SK-N-SH (cell line): ENCODE results near the gene FBN1. TPM values are rescaled to one million over a fixed set of nuclear protein-coding genes. Genes with fewer than 3 reads are reported as not detected.

Experiments
- CTCF ChIA-PET: fragments of 300-600, 350-600 bp; formaldehyde crosslinking; extraction: SDS; loops from one replicate; lab custom pipeline; 2021; lab: Yijun Ruan, JAX
- POLR2A ChIA-PET: fragments of 350-600 bp; sonication (Branson Sonifier 250); formaldehyde crosslinking; extraction: SDS; loops from one replicate; lab custom pipeline; 2020; ENCODE audit warnings: antibody characterized with exemption, inconsistent platforms; lab: Yijun Ruan, JAX
- DNase-seq: peaks from one replicate; pipeline ENCODE4 v3.0.0; 2012
- H2AFZ ChIP-seq: fragments of 200-600 bp; sonication (generic); 2 replicates; pipeline ENCODE4 v1.8.1; 2016; ENCODE audit warnings: antibody characterized with exemption, mild to moderate bottlenecking, low read depth
- H3F3A ChIP-seq: fragments of 200-600 bp; sonication (generic); replicated peaks from 2 replicates; pipeline ENCODE3; 2016; ENCODE audit warnings: antibody characterized with exemption, mild to moderate bottlenecking; ENCODE audit not compliant: insufficient read depth
- H3K27ac ChIP-seq, 2 experiments: fragments of 200-500 bp in 1 of 2; fragments of 200-600 bp in 1 of 2; sonication (Bioruptor generic) in 1 of 2; sonication (generic), shearing (Covaris generic) in 1 of 2; 2 replicates each; pipeline versions ENCODE4 v1.5.1 to v1.6.1; 2014 to 2016; ENCODE audit warnings: low read depth in 2 of 2, inconsistent platforms in 1 of 2, low read length in 1 of 2, mild to moderate bottlenecking in 1 of 2, mixed read lengths in 1 of 2
- H3K27me3 ChIP-seq: fragments of 200-600 bp; sonication (generic), shearing (Covaris generic); 2 replicates; pipeline ENCODE4 v1.6.1; 2016; ENCODE audit warnings: mixed run types; ENCODE audit not compliant: insufficient read depth
- H3K36me3 ChIP-seq, 2 experiments: fragments of 200-500 bp in 1 of 2; fragments of 200-600 bp in 1 of 2; sonication (Bioruptor generic) in 1 of 2; sonication (generic) in 1 of 2; replicated peaks in 1 of 2; 2 replicates each; pipeline versions ENCODE3 to v1.5.1; 2014 to 2016; ENCODE audit warnings: low read length in 1 of 2, mild to moderate bottlenecking in 1 of 2; ENCODE audit not compliant: insufficient read depth in 2 of 2, control insufficient read depth in 1 of 2
- H3K4me1 ChIP-seq, 2 experiments: fragments of 200-500 bp in 1 of 2; fragments of 200-600 bp in 1 of 2; sonication (Bioruptor generic) in 1 of 2; sonication (generic), shearing (Covaris generic) in 1 of 2; 2 replicates each; pipeline versions ENCODE4 v1.5.1 to v1.6.1; 2014 to 2016; ENCODE audit warnings: low read depth in 1 of 2, low read length in 1 of 2, mixed run types in 1 of 2; ENCODE audit not compliant: insufficient read depth in 2 of 2, control insufficient read depth in 1 of 2
- H3K4me2 ChIP-seq: fragments of 200-600 bp; sonication (generic), shearing (Covaris generic); 2 replicates; pipeline ENCODE4 v1.6.1; 2017; ENCODE audit warnings: mixed run types
- H3K4me3 ChIP-seq, 2 experiments: fragments of 200-500 bp in 1 of 2; fragments of 200-600 bp in 1 of 2; sonication (Bioruptor generic) in 1 of 2; sonication (generic), shearing (Covaris generic) in 1 of 2; 2 replicates each; pipeline versions ENCODE4 v1.5.1 to v1.8.1; 2014 to 2016; ENCODE audit warnings: low read depth in 2 of 2, inconsistent platforms in 1 of 2, low read length in 1 of 2, mild to moderate bottlenecking in 1 of 2, mixed read lengths in 1 of 2, moderate library complexity in 1 of 2
- H3K79me2 ChIP-seq: fragments of 200-600 bp; sonication (generic); 2 replicates; pipeline ENCODE4 v1.8.1; 2017; ENCODE audit warnings: mild to moderate bottlenecking; ENCODE audit not compliant: insufficient read depth
- H3K9ac ChIP-seq: fragments of 200-600 bp; sonication (generic); 2 replicates; pipeline ENCODE4 v1.6.1; 2017; ENCODE audit warnings: mixed run types
- H3K9me2 ChIP-seq: fragments of 200-600 bp; sonication (generic); 2 replicates; pipeline ENCODE4 v1.6.1; 2017; ENCODE audit warnings: mixed run types
- H3K9me3 ChIP-seq: fragments of 200-600 bp; sonication (generic); 2 replicates; pipeline ENCODE4 v1.6.1; 2017; ENCODE audit warnings: mixed run types, mild to moderate bottlenecking, moderate library complexity
- H4K20me1 ChIP-seq: fragments of 200-600 bp; sonication (generic); 2 replicates; pipeline ENCODE4 v1.6.1; 2017; ENCODE audit warnings: mild to moderate bottlenecking, mixed run types; ENCODE audit not compliant: insufficient read depth
- CHD2 ChIP-seq: fragments of 150-350 bp; IDR thresholded peaks from 2 replicates; pipeline ENCODE4 v1.6.1; 2018; ENCODE audit warnings: low read length; ENCODE audit not compliant: partially characterized antibody
- ELF1 ChIP-seq: IDR thresholded peaks from 2 replicates; pipeline ENCODE4 v1.4.0; 2012
- EZH2phosphoT487 ChIP-seq: fragments of 200-600 bp; sonication (generic); IDR thresholded peaks from 2 replicates; pipeline ENCODE4 v1.6.1; 2017; ENCODE audit warnings: low read depth, mixed run types, mild to moderate bottlenecking, antibody characterized with exemption, moderate library complexity, borderline replicate concordance
- FOSL2 ChIP-seq: IDR thresholded peaks from 2 replicates; pipeline ENCODE4 v1.4.0; 2012; ENCODE audit warnings: low read depth, mild to moderate bottlenecking, moderate library complexity, borderline replicate concordance
- GABPA ChIP-seq: IDR thresholded peaks from 2 replicates; pipeline ENCODE4 v1.4.0; 2012; ENCODE audit warnings: low read depth, mild to moderate bottlenecking
- NFIC ChIP-seq: IDR thresholded peaks from 2 replicates; pipeline ENCODE4 v1.4.0; 2012; ENCODE audit warnings: borderline replicate concordance
- NRF1 ChIP-seq: IDR thresholded peaks from 2 replicates; pipeline ENCODE4 v1.6.1; 2012; ENCODE audit warnings: low read depth, mild to moderate bottlenecking, low read length
- RCOR1 ChIP-seq: fragments of 150-350 bp; IDR thresholded peaks from 2 replicates; pipeline ENCODE4 v1.6.1; 2017; ENCODE audit warnings: antibody characterized with exemption, low read length
- RFX5 ChIP-seq: IDR thresholded peaks from 2 replicates; pipeline ENCODE4 v1.6.1; 2012; ENCODE audit warnings: mild to moderate bottlenecking, improper control_type of control experiment, low read length
- SIN3A ChIP-seq: IDR thresholded peaks from 2 replicates; pipeline ENCODE4 v1.6.1; 2012; ENCODE audit warnings: low read depth, mild to moderate bottlenecking, low read length, moderate library complexity, borderline replicate concordance
- TEAD4 ChIP-seq: IDR thresholded peaks from 2 replicates; pipeline ENCODE4 v1.4.0; 2012; ENCODE audit warnings: mild to moderate bottlenecking, borderline replicate concordance; ENCODE audit not compliant: insufficient read depth
- YY1 ChIP-seq: IDR thresholded peaks from 2 replicates; pipeline ENCODE4 v1.4.0; 2012; ENCODE audit warnings: low read depth, mild to moderate bottlenecking
- WGBS: methylation state at CpG from one replicate; pipeline ENCODE4 v1.1.6; 2017; ENCODE audit warnings: low lambda C conversion rate; 5-methylcytosine and 5-hydroxymethylcytosine counted together
- polyA plus RNA-seq, 3 experiments: library from polyadenylated mRNA; depleted of rRNA; stranded (reverse); fragments of >200 nt; gene quantifications; 2 replicates each; pipeline ENCODE4 v1.2.3, GENCODE V29; 2012
- TF ChIP-seq, protein P1 (sequence below): fragments of 200-600 bp; sonication (generic); IDR thresholded peaks from 2 replicates; pipeline ENCODE4 v1.6.1; 2017; ENCODE audit warnings: antibody characterized with exemption, mild to moderate bottlenecking, moderate library complexity
- TF ChIP-seq, protein P2 (sequence below): IDR thresholded peaks from 2 replicates; pipeline ENCODE4 v1.6.1; 2012; ENCODE audit warnings: mild to moderate bottlenecking, low read depth, low read length, moderate library complexity
- TF ChIP-seq, protein P3 (sequence below): IDR thresholded peaks from 2 replicates; pipeline ENCODE4 v1.4.0; 2012; ENCODE audit warnings: low read depth, borderline replicate concordance
- TF ChIP-seq, protein P4 (sequence below): IDR thresholded peaks from 2 replicates; pipeline ENCODE4 v1.4.0; 2012; ENCODE audit warnings: low read depth

The FBN1 gene
- polyA plus RNA-seq, 1 of the 3 experiments (the other 2 are of a cell fraction) = 248 TPM

DNA sequence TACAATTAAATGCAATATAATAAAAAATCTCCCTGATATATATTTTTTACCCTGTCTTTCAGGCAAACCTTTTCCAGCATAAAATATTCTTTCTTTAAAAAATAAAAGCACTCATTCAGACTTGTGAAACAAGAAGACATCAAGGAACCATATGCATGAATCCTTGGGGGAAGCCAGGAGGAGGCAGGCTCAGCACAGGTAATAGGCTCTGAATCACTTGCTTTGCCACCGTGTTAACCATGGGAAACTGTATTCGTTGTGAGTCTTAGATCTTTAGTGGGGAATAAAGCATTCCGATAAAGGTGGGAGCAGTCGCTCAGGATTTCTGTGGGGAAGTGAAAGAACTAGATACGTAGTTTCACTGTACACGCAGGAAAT is 42.4 kb downstream of the FBN1 start:
- peak overlapping the region; percentile 12; the same call in 1 of the 2 replicates for H3K9ac ChIP-seq
- TF ChIP-seq, protein P1, sequence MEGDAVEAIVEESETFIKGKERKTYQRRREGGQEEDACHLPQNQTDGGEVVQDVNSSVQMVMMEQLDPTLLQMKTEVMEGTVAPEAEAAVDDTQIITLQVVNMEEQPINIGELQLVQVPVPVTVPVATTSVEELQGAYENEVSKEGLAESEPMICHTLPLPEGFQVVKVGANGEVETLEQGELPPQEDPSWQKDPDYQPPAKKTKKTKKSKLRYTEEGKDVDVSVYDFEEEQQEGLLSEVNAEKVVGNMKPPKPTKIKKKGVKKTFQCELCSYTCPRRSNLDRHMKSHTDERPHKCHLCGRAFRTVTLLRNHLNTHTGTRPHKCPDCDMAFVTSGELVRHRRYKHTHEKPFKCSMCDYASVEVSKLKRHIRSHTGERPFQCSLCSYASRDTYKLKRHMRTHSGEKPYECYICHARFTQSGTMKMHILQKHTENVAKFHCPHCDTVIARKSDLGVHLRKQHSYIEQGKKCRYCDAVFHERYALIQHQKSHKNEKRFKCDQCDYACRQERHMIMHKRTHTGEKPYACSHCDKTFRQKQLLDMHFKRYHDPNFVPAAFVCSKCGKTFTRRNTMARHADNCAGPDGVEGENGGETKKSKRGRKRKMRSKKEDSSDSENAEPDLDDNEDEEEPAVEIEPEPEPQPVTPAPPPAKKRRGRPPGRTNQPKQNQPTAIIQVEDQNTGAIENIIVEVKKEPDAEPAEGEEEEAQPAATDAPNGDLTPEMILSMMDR = peak; percentile 24
- no peak for TF ChIP-seq YY1
- H3K27ac ChIP-seq = peak overlapping the region; percentile 69 to 90; a peak in 3 of 4 replicates
- no peak for DNase-seq
- H2AFZ ChIP-seq = no peak overlapping the region
- 87% methylated on average over 6 of the region's 6 CpGs for WGBS
- no peaks in the 10 kb centered on the region for H3K27me3 ChIP-seq
- ChIA-PET POLR2A (no interaction called here), CTCF (no interaction called here)
- peaks cover 30% of the 10 kb centered on the region for H3F3A ChIP-seq
- H3K4me2 ChIP-seq = peak overlapping the region; percentile 27; the same call in 1 of the 2 replicates
- peaks cover 9% of the 10 kb centered on the region for H4K20me1 ChIP-seq
- H3K9me3 ChIP-seq = no peaks in the 10 kb centered on the region
- H3K4me3 ChIP-seq = no peak overlapping the region
- H3K79me2 ChIP-seq = peaks cover 96% of the 10 kb centered on the region
- H3K36me3 ChIP-seq = peaks cover 46 to 83% of the 10 kb centered on the region in 2 experiments
- no peaks in the 10 kb centered on the region for H3K9me2 ChIP-seq
- H3K4me1 ChIP-seq = peaks cover 12 to 38% of the 10 kb centered on the region in 2 experiments

DNA sequence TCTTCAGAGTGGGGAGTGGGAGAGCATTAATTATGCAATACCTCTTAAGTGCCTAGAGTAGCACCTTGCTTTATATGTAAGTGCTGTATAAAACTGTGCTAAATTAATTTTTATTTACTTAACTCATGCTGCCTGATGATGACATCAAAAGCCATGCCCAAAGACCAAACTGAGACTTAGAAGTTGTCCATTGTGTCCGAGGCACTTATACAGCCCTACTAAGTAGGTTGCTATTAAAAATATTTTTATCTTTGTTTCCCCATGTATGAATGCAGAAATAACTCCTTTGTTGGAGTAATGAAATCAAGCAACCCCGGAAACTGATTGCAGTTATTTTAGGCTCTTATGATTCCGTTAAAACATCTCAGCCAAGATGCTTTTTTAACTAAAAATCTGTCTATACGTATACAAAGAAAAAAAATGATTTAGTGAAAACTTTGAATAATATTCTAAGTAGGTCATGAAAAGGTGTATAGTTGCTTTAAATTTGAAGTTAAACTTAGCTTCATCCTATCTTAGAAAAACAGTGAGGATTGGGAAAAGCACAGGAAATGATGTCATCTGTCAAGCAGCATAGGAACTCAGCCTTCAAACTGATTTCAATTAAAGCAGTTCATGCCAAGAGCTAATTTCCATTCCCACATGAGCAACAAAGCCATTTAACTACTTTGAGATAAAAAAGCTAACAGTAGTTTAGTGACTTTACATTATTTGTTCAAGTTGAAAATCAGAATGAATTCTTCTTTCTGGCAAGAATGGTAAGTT is 43.0 kb downstream of the FBN1 start:
- WGBS = 55% methylated on average over 4 of the region's 4 CpGs
- CTCF ChIA-PET = no interaction called here
- H3K4me1 ChIP-seq = peaks cover 12 to 38% of the 10 kb centered on the region in 2 experiments
- H3K36me3 ChIP-seq = peaks cover 46 to 83% of the 10 kb centered on the region in 2 experiments
- H3K27me3 ChIP-seq = no peaks in the 10 kb centered on the region
- POLR2A ChIA-PET = no interaction called here
- peak overlapping the region; percentile 69 to 90; a peak in 3 of 4 replicates for H3K27ac ChIP-seq
- peak overlapping the region; percentile 21; the same call in 1 of the 2 replicates for H3K9ac ChIP-seq
- H3K4me2 ChIP-seq = peak overlapping the region; percentile 27; the same call in 1 of the 2 replicates
- peaks cover 8% of the 10 kb centered on the region for H4K20me1 ChIP-seq
- H3F3A ChIP-seq = peaks cover 30% of the 10 kb centered on the region
- no peak for DNase-seq
- H3K79me2 ChIP-seq = peaks cover 95% of the 10 kb centered on the region
- H2AFZ ChIP-seq = no peak overlapping the region
- H3K4me3 ChIP-seq = no peak overlapping the region
- H3K9me3 ChIP-seq = no peaks in the 10 kb centered on the region
- H3K9me2 ChIP-seq = no peaks in the 10 kb centered on the region
- TF ChIP-seq NFIC = peak; percentile 65
- no peak for TF ChIP-seq RCOR1
- TF ChIP-seq FOSL2 = peak; percentile 28; the same call in 1 of the 2 replicates
- TF ChIP-seq TEAD4 = no peak
- TF ChIP-seq CHD2 = no peak
- TF ChIP-seq, protein P2, sequence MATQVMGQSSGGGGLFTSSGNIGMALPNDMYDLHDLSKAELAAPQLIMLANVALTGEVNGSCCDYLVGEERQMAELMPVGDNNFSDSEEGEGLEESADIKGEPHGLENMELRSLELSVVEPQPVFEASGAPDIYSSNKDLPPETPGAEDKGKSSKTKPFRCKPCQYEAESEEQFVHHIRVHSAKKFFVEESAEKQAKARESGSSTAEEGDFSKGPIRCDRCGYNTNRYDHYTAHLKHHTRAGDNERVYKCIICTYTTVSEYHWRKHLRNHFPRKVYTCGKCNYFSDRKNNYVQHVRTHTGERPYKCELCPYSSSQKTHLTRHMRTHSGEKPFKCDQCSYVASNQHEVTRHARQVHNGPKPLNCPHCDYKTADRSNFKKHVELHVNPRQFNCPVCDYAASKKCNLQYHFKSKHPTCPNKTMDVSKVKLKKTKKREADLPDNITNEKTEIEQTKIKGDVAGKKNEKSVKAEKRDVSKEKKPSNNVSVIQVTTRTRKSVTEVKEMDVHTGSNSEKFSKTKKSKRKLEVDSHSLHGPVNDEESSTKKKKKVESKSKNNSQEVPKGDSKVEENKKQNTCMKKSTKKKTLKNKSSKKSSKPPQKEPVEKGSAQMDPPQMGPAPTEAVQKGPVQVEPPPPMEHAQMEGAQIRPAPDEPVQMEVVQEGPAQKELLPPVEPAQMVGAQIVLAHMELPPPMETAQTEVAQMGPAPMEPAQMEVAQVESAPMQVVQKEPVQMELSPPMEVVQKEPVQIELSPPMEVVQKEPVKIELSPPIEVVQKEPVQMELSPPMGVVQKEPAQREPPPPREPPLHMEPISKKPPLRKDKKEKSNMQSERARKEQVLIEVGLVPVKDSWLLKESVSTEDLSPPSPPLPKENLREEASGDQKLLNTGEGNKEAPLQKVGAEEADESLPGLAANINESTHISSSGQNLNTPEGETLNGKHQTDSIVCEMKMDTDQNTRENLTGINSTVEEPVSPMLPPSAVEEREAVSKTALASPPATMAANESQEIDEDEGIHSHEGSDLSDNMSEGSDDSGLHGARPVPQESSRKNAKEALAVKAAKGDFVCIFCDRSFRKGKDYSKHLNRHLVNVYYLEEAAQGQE = no peak
- TF ChIP-seq, protein P3, sequence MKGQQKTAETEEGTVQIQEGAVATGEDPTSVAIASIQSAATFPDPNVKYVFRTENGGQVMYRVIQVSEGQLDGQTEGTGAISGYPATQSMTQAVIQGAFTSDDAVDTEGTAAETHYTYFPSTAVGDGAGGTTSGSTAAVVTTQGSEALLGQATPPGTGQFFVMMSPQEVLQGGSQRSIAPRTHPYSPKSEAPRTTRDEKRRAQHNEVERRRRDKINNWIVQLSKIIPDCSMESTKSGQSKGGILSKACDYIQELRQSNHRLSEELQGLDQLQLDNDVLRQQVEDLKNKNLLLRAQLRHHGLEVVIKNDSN = no peak
- TF ChIP-seq ELF1 = no peak
- no peak for TF ChIP-seq YY1
- TF ChIP-seq GABPA = peak; percentile 22; the same call in 1 of the 2 replicates
- TF ChIP-seq NRF1 = no peak
- TF ChIP-seq, protein P4, sequence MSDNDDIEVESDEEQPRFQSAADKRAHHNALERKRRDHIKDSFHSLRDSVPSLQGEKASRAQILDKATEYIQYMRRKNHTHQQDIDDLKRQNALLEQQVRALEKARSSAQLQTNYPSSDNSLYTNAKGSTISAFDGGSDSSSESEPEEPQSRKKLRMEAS = peak; percentile 30; the same call in 1 of the 2 replicates
- no peak for TF ChIP-seq RFX5
- TF ChIP-seq, protein P1 = no peak
- TF ChIP-seq SIN3A = no peak
- no peak for TF ChIP-seq EZH2phosphoT487
